MM.1S (cell line): ENCODE data around the gene CNGB1.

Source experiments
- EZH2 ChIP-seq: fragments of 300-600 bp; sonication (generic); optimal IDR thresholded peaks from 2 replicates; pipeline ENCODE3; 2017; ENCODE audit warnings: low read depth, mild to moderate bottlenecking, antibody characterized with exemption, low read length, mixed read lengths
- EZH2phosphoT487 ChIP-seq: fragments of 300-600 bp; sonication (generic); IDR thresholded peaks from 2 replicates; pipeline ENCODE4 v1.6.1; 2018; ENCODE audit warnings: antibody characterized with exemption, low read length
- TF ChIP-seq, protein P1 (sequence below): fragments of 300-600 bp; sonication (generic); IDR thresholded peaks from 2 replicates; pipeline ENCODE4 v1.5.1; 2016; ENCODE audit warnings: antibody characterized with exemption, low read length, mixed read lengths

DNA sequence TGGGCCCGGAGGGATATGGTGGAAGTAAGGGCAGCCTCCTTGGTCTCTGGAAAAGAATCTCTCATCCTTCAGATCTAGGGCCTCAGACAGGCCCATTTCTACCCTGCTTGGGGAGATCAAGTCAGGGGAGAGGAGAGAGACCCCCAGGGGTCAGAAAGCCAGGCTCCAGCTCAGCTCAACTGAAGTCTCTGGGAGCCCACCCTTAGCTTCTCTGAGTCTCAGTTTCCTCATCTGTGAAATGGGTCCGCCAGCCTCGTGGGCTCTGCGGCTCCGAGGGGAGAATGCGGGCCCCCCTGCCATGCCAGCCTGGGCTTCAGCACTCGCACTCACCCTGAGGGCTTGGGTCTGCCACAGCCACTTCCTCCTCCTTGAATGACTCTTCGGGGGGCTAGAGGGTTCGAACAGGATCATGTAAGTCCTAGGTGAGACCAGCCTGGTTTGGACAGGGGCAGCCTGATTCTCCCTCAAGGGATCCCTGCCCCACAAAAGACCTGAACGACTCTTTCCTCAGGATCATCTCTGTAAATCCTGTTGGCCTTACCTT lies 6.7 kb downstream of the CNGB1 start:
- TF ChIP-seq, protein P1, sequence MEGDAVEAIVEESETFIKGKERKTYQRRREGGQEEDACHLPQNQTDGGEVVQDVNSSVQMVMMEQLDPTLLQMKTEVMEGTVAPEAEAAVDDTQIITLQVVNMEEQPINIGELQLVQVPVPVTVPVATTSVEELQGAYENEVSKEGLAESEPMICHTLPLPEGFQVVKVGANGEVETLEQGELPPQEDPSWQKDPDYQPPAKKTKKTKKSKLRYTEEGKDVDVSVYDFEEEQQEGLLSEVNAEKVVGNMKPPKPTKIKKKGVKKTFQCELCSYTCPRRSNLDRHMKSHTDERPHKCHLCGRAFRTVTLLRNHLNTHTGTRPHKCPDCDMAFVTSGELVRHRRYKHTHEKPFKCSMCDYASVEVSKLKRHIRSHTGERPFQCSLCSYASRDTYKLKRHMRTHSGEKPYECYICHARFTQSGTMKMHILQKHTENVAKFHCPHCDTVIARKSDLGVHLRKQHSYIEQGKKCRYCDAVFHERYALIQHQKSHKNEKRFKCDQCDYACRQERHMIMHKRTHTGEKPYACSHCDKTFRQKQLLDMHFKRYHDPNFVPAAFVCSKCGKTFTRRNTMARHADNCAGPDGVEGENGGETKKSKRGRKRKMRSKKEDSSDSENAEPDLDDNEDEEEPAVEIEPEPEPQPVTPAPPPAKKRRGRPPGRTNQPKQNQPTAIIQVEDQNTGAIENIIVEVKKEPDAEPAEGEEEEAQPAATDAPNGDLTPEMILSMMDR: no peak
- TF ChIP-seq EZH2 (no peak), EZH2phosphoT487 (no peak)
